Measurements from ENCODE around the gene BPTF. TPM values are rescaled to one million over a fixed set of nuclear protein-coding genes. Genes with fewer than 3 reads are reported as not detected.
A peak's percentile ranks its signal among the peaks of the same experiment; 100 is the strongest.
"Not testable (repeated sequence)": the region's sequence is repeated elsewhere in the genome, so short reads cannot be mapped to it uniquely, and the experiment has no call there.

The BPTF gene
- total and polyA plus RNA-seq, 12 donors, result 17.3 to 91.6 (median 62.2) TPM

DNA sequence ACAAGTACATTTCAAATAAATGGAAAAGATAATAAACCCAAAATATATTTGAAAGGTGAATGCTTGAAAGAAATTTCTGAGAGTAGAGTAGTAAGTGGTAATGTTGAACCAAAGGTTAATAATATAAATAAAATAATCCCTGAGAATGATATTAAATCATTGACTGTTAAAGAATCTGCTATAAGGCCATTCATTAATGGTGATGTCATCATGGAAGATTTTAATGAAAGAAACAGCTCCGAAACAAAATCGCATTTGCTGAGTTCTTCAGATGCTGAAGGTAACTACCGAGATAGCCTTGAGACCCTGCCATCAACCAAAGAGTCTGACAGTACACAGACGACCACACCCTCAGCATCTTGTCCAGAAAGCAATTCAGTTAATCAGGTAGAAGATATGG is 86.8 kb downstream of the BPTF start:
- WGBS, 4 donors, result 88 to 94% (median 92%) methylated on average over 4 of the region's 4 CpGs
- DNase-seq, result no peak
- H3K4me3 ChIP-seq, result no peak overlapping the region
- peaks cover 0 to 13% of the 10 kb centered on the region in 2 donors for H3K36me3 ChIP-seq (replicated peaks in 1 of 2)
- no peak overlapping the region for H3K27ac ChIP-seq
- intact Hi-C loops (cut with DNase I), result no loop called here
- H3K9me3 ChIP-seq (replicated peaks in 1 of 3), result no peaks in the 10 kb centered on the region
- H3K27me3 ChIP-seq, result no peaks in the 10 kb centered on the region
- TF ChIP-seq POLR2A (IDR thresholded peaks at IDR 0.05), result no peak
- H3K4me1 ChIP-seq (replicated peaks in 1 of 2), result peaks cover 0 to 24% of the 10 kb centered on the region in 2 donors

DNA sequence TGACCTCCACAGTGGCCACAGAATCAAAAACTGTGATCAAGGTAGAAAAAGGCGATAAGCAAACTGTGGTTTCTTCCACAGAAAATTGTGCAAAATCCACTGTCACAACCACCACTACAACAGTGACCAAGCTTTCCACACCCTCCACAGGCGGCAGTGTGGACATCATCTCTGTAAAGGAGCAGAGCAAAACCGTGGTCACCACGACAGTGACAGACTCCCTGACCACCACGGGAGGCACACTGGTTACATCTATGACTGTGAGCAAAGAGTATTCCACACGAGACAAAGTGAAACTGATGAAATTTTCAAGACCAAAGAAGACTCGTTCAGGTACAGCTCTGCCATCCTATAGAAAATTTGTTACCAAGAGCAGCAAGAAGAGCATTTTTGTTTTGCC is 87.4 kb downstream of the BPTF start:
- Histone ChIP-seq H3K4me1 (replicated peaks in 1 of 2) (peaks cover 0 to 24% of the 10 kb centered on the region in 2 donors), H3K27ac (no peak overlapping the region), H3K36me3 (replicated peaks in 1 of 2) (peaks cover 0 to 13% of the 10 kb centered on the region in 2 donors), H3K27me3 (no peaks in the 10 kb centered on the region), H3K4me3 (no peak overlapping the region), H3K9me3 (replicated peaks in 1 of 3) (no peaks in the 10 kb centered on the region)
- DNase-seq, result no peak
- intact Hi-C loops (cut with DNase I), result no loop called here
- WGBS, 4 donors, result 87 to 98% (median 92%) methylated on average over 6 to 7 of the region's 7 CpGs
- TF ChIP-seq, protein P1, sequence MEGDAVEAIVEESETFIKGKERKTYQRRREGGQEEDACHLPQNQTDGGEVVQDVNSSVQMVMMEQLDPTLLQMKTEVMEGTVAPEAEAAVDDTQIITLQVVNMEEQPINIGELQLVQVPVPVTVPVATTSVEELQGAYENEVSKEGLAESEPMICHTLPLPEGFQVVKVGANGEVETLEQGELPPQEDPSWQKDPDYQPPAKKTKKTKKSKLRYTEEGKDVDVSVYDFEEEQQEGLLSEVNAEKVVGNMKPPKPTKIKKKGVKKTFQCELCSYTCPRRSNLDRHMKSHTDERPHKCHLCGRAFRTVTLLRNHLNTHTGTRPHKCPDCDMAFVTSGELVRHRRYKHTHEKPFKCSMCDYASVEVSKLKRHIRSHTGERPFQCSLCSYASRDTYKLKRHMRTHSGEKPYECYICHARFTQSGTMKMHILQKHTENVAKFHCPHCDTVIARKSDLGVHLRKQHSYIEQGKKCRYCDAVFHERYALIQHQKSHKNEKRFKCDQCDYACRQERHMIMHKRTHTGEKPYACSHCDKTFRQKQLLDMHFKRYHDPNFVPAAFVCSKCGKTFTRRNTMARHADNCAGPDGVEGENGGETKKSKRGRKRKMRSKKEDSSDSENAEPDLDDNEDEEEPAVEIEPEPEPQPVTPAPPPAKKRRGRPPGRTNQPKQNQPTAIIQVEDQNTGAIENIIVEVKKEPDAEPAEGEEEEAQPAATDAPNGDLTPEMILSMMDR (IDR thresholded peaks at IDR 0.05), result no peak
- no peak for TF ChIP-seq POLR2A (IDR thresholded peaks at IDR 0.05)

DNA sequence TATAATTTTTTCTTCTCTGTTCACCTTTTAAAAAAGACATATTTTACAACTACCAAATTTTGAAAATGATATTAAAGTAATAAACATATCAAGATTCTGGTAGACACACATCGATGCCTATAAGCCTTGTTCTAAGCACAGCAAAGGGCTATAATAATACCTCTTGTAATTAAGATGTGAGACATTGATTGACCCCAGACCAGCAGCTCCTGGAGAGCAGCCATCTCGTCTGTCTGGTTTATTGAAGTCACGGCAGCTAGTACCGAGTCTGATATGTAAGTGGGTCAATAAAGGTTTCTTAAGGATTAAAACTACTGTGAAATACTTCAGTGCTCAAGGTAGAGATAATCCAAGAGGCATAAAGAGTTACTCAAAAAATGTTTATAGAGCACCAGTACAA is 94.9 kb downstream of the BPTF start:
- Histone ChIP-seq H3K36me3 (replicated peaks in 1 of 2) (peaks cover 0 to 60% of the 10 kb centered on the region in 2 donors), H3K9me3 (replicated peaks in 1 of 3) (no peaks in the 10 kb centered on the region), H3K27ac (peak overlapping the region in 1 of 5 donors; percentile 24), H3K4me3 (no peak overlapping the region), H3K4me1 (replicated peaks in 1 of 2) (peaks cover 0 to 8% of the 10 kb centered on the region in 2 donors), H3K27me3 (no peaks in the 10 kb centered on the region)
- DNase-seq, result peak in 1 of 7 donors; percentile 67
- WGBS, 4 donors, result 82 to 92% (median 84%) methylated on average over 4 of the region's 4 CpGs
- TF ChIP-seq POLR2A (IDR thresholded peaks at IDR 0.05), result no peak
- TF ChIP-seq, protein P1 (IDR thresholded peaks at IDR 0.05), result no peak
- intact Hi-C loops (cut with DNase I), result loop anchor here in 1 of 2 donors (10.0 kb wide), 1 partner anchor 195 kb away; no protein-coding TSS in a partner anchor

DNA sequence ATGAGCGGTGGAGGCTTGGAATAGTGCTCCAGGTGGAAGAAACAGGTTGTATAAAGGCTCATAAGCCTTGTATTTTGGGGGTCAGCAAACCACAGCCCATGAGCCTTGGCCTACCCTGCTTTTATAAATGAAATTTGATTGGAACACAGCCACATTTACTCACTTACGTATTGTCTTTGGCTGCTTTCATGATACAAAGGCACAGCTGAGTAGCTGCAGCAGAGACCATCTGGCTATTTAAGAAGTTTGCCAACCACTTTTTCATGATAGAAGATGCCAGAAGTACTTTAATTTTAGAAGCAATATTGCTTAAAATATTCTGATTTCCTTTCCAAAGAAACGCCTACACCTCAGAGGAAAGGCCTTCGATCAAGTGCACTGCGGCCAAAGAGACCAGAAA is 97.2 kb downstream of the BPTF start:
- no peak for DNase-seq
- intact Hi-C loops (cut with DNase I), result loop anchor here in 1 of 2 donors (10.0 kb wide), 1 partner anchor 198 kb away; no protein-coding TSS in a partner anchor
- H3K36me3 ChIP-seq (replicated peaks in 1 of 2), result peaks cover 0 to 78% of the 10 kb centered on the region in 2 donors
- no peaks in the 10 kb centered on the region for H3K9me3 ChIP-seq (replicated peaks in 1 of 3)
- H3K4me3 ChIP-seq, result no peak overlapping the region
- WGBS, 4 donors, result 65 to 80% (median 75%) methylated on average over 5 of the region's 5 CpGs
- H3K4me1 ChIP-seq (replicated peaks in 1 of 2), result no peaks in the 10 kb centered on the region
- TF ChIP-seq POLR2A (IDR thresholded peaks at IDR 0.05), result no peak
- TF ChIP-seq, protein P1 (IDR thresholded peaks at IDR 0.05), result no peak
- no peak overlapping the region for H3K27ac ChIP-seq
- H3K27me3 ChIP-seq, result no peaks in the 10 kb centered on the region

DNA sequence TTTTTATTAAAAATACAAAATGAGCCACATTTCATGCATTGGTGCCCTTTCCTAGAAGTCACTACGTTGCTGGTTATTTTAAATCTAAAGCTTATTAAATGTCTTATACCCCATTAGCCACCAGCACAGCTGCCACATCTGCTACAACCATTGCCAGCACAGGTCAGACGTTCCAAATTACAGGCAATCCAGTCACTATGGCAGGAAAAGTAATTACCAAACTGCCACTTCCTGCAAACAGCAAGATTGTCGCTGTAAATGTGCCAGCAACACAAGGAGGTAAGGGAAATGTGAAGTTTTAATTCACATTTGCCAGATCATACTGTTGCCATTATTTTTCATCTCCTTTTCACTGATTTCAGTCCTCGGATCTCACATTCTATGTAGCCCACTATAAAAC is 103.5 kb downstream of the BPTF start:
- not testable (repeated sequence) for H3K4me3 ChIP-seq; H3K4me1 ChIP-seq (replicated peaks in 1 of 2); H3K27ac ChIP-seq; H3K27me3 ChIP-seq; H3K9me3 ChIP-seq (replicated peaks in 1 of 3); DNase-seq
- 49 to 67% (median 58%) methylated on average over 4 of the region's 4 CpGs for WGBS, 4 donors
- intact Hi-C loops (cut with DNase I), result loop anchor here in 1 of 2 donors (10.0 kb wide), 1 partner anchor 204 kb away; no protein-coding TSS in a partner anchor
- peaks cover 0 to 94% of the 10 kb centered on the region in 2 donors for H3K36me3 ChIP-seq (replicated peaks in 1 of 2)

Data from adrenal gland (tissue), 12 donors.